WTC11 (cell line): Measurements from ENCODE around the gene MUC6.

ENCODE experiments used
- ATF1 ChIP-seq: sonication (generic); formaldehyde crosslinking; IDR thresholded peaks from 2 replicates; pipeline ENCODE4 v1.8.1; 2023; ENCODE audit warnings: mild to moderate bottlenecking, moderate library complexity, missing genetic modification reagents
- ETV6 ChIP-seq: sonication (generic); formaldehyde crosslinking; IDR thresholded peaks from 2 replicates; pipeline ENCODE4 v1.8.1; 2022; ENCODE audit warnings: mild to moderate bottlenecking, missing genetic modification reagents
- RELA ChIP-seq: sonication (generic); formaldehyde crosslinking; IDR thresholded peaks from 2 replicates; pipeline ENCODE4 v1.8.1; 2022; ENCODE audit warnings: missing genetic modification reagents, mild to moderate bottlenecking, borderline replicate concordance
- TCF7 ChIP-seq: sonication (generic); formaldehyde crosslinking; IDR thresholded peaks from 2 replicates; pipeline ENCODE4 v1.8.0; 2022; ENCODE audit warnings: mild to moderate bottlenecking, low read depth, missing genetic modification reagents, moderate library complexity
- ZBTB21 ChIP-seq: sonication (generic); formaldehyde crosslinking; IDR thresholded peaks from 2 replicates; pipeline ENCODE4 v1.8.1; 2023; ENCODE audit warnings: mild to moderate bottlenecking, missing genetic modification reagents, borderline replicate concordance
- ZNF396 ChIP-seq: fragments of 250-450 bp; sonication (Bioruptor Pico); IDR thresholded peaks from 2 replicates; pipeline ENCODE4 v1.8.0; 2021; ENCODE audit warnings: mild to moderate bottlenecking, moderate library complexity, borderline replicate concordance
- TF ChIP-seq, protein P1 (sequence below): sonication (generic); formaldehyde crosslinking; IDR thresholded peaks from 2 replicates; pipeline ENCODE4 v1.8.0; 2022; ENCODE audit warnings: mild to moderate bottlenecking, missing genetic modification reagents
- TF ChIP-seq, protein P2 (sequence below): fragments of 200-600 bp; IDR thresholded peaks from 2 replicates; pipeline ENCODE4 v1.8.0; 2022; ENCODE audit warnings: antibody characterized with exemption
- TF ChIP-seq, protein P3 (sequence below): sonication (generic); formaldehyde crosslinking; IDR thresholded peaks from 2 replicates; pipeline ENCODE4 v1.8.1; 2023; ENCODE audit warnings: mild to moderate bottlenecking, moderate library complexity, missing genetic modification reagents
- TF ChIP-seq, protein P4 (sequence below): sonication (generic); formaldehyde crosslinking; conservative IDR thresholded peaks from 2 replicates; pipeline ENCODE4 v1.8.1; 2023; ENCODE audit warnings: mild to moderate bottlenecking, low read depth, missing genetic modification reagents, moderate library complexity
- TF ChIP-seq, protein P5 (sequence below): sonication (generic); formaldehyde crosslinking; conservative IDR thresholded peaks from 2 replicates; pipeline ENCODE4 v1.8.1; 2022; ENCODE audit warnings: mild to moderate bottlenecking, missing genetic modification reagents

DNA sequence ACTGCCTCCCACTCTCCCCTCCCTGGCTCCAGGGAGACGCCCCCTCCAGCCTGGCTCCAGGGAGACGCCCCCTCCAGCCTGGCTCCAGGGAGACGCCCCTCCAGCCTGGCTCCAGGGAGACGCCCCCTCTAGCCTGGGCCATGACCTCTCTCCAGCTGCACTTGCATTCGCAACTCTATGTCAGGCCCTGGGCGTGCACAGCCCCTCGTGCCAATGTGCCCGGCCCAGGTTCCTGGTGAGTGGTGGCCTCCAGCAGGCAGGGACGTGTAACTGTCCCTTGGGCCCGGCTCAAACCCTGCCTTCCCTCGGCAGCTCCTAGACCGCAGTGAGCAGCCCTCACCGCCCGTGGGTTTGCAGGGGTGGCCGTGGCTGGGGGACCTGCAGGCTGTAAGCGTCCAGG lies 6.9 kb downstream of the MUC6 start:
- TF ChIP-seq, protein P1, sequence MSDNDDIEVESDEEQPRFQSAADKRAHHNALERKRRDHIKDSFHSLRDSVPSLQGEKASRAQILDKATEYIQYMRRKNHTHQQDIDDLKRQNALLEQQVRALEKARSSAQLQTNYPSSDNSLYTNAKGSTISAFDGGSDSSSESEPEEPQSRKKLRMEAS (CRISPR knock-in tag) = no peak
- TF ChIP-seq ATF1 (CRISPR knock-in tag) (no peak), ETV6 (CRISPR knock-in tag) (no peak), ZBTB21 (CRISPR knock-in tag) (no peak), TCF7 (CRISPR knock-in tag) (no peak), ZNF396 (CRISPR knock-in tag) (no peak), RELA (no peak)
- TF ChIP-seq, protein P2, sequence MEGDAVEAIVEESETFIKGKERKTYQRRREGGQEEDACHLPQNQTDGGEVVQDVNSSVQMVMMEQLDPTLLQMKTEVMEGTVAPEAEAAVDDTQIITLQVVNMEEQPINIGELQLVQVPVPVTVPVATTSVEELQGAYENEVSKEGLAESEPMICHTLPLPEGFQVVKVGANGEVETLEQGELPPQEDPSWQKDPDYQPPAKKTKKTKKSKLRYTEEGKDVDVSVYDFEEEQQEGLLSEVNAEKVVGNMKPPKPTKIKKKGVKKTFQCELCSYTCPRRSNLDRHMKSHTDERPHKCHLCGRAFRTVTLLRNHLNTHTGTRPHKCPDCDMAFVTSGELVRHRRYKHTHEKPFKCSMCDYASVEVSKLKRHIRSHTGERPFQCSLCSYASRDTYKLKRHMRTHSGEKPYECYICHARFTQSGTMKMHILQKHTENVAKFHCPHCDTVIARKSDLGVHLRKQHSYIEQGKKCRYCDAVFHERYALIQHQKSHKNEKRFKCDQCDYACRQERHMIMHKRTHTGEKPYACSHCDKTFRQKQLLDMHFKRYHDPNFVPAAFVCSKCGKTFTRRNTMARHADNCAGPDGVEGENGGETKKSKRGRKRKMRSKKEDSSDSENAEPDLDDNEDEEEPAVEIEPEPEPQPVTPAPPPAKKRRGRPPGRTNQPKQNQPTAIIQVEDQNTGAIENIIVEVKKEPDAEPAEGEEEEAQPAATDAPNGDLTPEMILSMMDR = no peak
- TF ChIP-seq, protein P3, sequence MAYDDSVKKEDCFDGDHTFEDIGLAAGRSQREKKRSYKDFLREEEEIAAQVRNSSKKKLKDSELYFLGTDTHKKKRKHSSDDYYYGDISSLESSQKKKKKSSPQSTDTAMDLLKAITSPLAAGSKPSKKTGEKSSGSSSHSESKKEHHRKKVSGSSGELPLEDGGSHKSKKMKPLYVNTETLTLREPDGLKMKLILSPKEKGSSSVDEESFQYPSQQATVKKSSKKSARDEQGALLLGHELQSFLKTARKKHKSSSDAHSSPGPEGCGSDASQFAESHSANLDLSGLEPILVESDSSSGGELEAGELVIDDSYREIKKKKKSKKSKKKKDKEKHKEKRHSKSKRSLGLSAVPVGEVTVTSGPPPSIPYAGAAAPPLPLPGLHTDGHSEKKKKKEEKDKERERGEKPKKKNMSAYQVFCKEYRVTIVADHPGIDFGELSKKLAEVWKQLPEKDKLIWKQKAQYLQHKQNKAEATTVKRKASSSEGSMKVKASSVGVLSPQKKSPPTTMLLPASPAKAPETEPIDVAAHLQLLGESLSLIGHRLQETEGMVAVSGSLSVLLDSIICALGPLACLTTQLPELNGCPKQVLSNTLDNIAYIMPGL = no peak
- TF ChIP-seq, protein P4, sequence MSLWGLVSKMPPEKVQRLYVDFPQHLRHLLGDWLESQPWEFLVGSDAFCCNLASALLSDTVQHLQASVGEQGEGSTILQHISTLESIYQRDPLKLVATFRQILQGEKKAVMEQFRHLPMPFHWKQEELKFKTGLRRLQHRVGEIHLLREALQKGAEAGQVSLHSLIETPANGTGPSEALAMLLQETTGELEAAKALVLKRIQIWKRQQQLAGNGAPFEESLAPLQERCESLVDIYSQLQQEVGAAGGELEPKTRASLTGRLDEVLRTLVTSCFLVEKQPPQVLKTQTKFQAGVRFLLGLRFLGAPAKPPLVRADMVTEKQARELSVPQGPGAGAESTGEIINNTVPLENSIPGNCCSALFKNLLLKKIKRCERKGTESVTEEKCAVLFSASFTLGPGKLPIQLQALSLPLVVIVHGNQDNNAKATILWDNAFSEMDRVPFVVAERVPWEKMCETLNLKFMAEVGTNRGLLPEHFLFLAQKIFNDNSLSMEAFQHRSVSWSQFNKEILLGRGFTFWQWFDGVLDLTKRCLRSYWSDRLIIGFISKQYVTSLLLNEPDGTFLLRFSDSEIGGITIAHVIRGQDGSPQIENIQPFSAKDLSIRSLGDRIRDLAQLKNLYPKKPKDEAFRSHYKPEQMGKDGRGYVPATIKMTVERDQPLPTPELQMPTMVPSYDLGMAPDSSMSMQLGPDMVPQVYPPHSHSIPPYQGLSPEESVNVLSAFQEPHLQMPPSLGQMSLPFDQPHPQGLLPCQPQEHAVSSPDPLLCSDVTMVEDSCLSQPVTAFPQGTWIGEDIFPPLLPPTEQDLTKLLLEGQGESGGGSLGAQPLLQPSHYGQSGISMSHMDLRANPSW = no peak
- TF ChIP-seq, protein P5, sequence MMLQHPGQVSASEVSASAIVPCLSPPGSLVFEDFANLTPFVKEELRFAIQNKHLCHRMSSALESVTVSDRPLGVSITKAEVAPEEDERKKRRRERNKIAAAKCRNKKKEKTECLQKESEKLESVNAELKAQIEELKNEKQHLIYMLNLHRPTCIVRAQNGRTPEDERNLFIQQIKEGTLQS (CRISPR knock-in tag) = no peak
